ENCODE results near the gene HOXB5.

HOXB5 gene

GRCh38 chr17:48577946-48578615, 15.5 kb downstream of the HOXB5 start, which contains the start of gene HOXB4 (continued):
- TF ChIP-seq ZNF280C (tag by site-specific recombination; IDR thresholded peaks at IDR 0.05): no peak
- no peak for TF ChIP-seq ZBTB21 (tag by site-specific recombination; IDR thresholded peaks at IDR 0.05)
- TF ChIP-seq ZNF621 (tag by site-specific recombination; IDR thresholded peaks at IDR 0.05): no peak
- TF ChIP-seq ZNF629 (tag by site-specific recombination; IDR thresholded peaks at IDR 0.05): no peak
- peak; percentile 45 for TF ChIP-seq SP2 (tag by site-specific recombination; IDR thresholded peaks at IDR 0.05)
- no peak for TF ChIP-seq OVOL3 (tag by site-specific recombination; IDR thresholded peaks at IDR 0.05)
- no peak for TF ChIP-seq ZNF768 (tag by site-specific recombination; IDR thresholded peaks at IDR 0.05)
- no peak for TF ChIP-seq ZNF510 (tag by site-specific recombination; IDR thresholded peaks at IDR 0.05; ENCODE audit: insufficient replicate concordance)
- TF ChIP-seq GLI4 (tag by site-specific recombination; IDR thresholded peaks at IDR 0.05): no peak
- no peak for TF ChIP-seq ZFP69B (tag by site-specific recombination; IDR thresholded peaks at IDR 0.05)
- no peak for TF ChIP-seq WT1 (tag by site-specific recombination; IDR thresholded peaks at IDR 0.05)
- peak; percentile 35; the same call in 1 of the 2 replicates for TF ChIP-seq ZNF335 (tag by site-specific recombination; conservative IDR thresholded peaks at IDR 0.05)
- TF ChIP-seq ZNF473 (tag by site-specific recombination; IDR thresholded peaks at IDR 0.05): no peak
- no peak for TF ChIP-seq ZNF76 (tag by site-specific recombination; IDR thresholded peaks at IDR 0.05; ENCODE audit: borderline replicate concordance, low read depth)

GRCh38 chr17:48577330-48577945, 16.1 kb downstream of the HOXB5 start:
- peaks cover 71% of the 10 kb centered on the region for H3K4me1 ChIP-seq (ENCODE audit: control insufficient read depth, insufficient read depth, low read length)
- CTCF ChIA-PET: interaction anchor here (0.7 kb wide), 2 partner anchors 59 to 84 kb away, joined by 3 read pairs; no protein-coding TSS in a partner anchor
- H3K27ac ChIP-seq (ENCODE audit: extremely low read depth, low read depth, low read length): peak overlapping the region; percentile 93
- TF ChIP-seq ZNF837 (tag by site-specific recombination; IDR thresholded peaks at IDR 0.05) (no peak), ZNF280C (tag by site-specific recombination; IDR thresholded peaks at IDR 0.05) (no peak), FEZF1 (tag by site-specific recombination; IDR thresholded peaks at IDR 0.05) (peak; percentile 98), ZNF704 (tag by site-specific recombination; IDR thresholded peaks at IDR 0.05) (no peak), ZBTB8A (tag by site-specific recombination; IDR thresholded peaks at IDR 0.05) (peak; percentile 92), ZFHX2 (tag by site-specific recombination; conservative IDR thresholded peaks at IDR 0.05) (peak; percentile 97), YY1 (tag by site-specific recombination; IDR thresholded peaks at IDR 0.05) (peak; percentile 80; the same call in 1 of the 2 replicates), SP2 (tag by site-specific recombination; IDR thresholded peaks at IDR 0.05) (peak; percentile 25), ZNF513 (tag by site-specific recombination; IDR thresholded peaks at IDR 0.05) (peak; percentile 97), ZNF521 (tag by site-specific recombination; IDR thresholded peaks at IDR 0.05) (no peak), AEBP2 (tag by site-specific recombination; IDR thresholded peaks at IDR 0.05; ENCODE audit: borderline replicate concordance) (no peak), PRDM1 (tag by site-specific recombination; IDR thresholded peaks at IDR 0.05) (no peak), ZNF24 (tag by site-specific recombination; IDR thresholded peaks at IDR 0.05) (peak; percentile 94), ZNF488 (tag by site-specific recombination; IDR thresholded peaks at IDR 0.05) (peak; percentile 96), ZNF239 (tag by site-specific recombination; IDR thresholded peaks at IDR 0.05) (no peak)

More at GRCh38 chr17:48577330-48577945, 16.1 kb downstream of the HOXB5 start:
- Histone ChIP-seq H3K4me3 (ENCODE audit: low read depth, low read length) (peak overlapping the region; percentile 52), H3K36me3 (ENCODE audit: control insufficient read depth in 2 of 2, insufficient read depth in 1 of 2, low read length in 2 of 2) (peaks cover 0 to 17% of the 10 kb centered on the region in 2 experiments; a peak in 2 of 3 replicates), H3K9me3 (ENCODE audit: control insufficient read depth, insufficient read depth, low read depth, low read length) (no peaks in the 10 kb centered on the region)
- POLR2A ChIA-PET: interaction anchor here (0.6 to 4.1 kb wide), 9 partner anchors 10 to 1658 kb away, joined by 3 to 26 read pairs (median 5); no protein-coding TSS in a partner anchor
